Endothelial cell of umbilical vein (primary cell): ENCODE results near the gene AKR7A2. TPM values are rescaled to one million over a fixed set of nuclear protein-coding genes. Genes with fewer than 3 reads are reported as not detected.

ENCODE experiments used
- BruUV-seq: library from RNA; stranded (reverse); fragments of 400-500 nt; replicated peaks from 2 replicates; lab custom pipeline; 2021; lab: Mats Ljungman, UMichigan
- CTCF ChIA-PET: fragments of 300-600, 350-600 bp; sonication (Branson Sonifier 250); formaldehyde crosslinking; loops from one replicate; lab custom pipeline; 2021; ENCODE audit warnings: antibody characterized with exemption, inconsistent platforms; lab: Charles Lee
- POLR2A ChIA-PET: fragments of 300-600, 350-600 bp; sonication (Branson Sonifier 250); formaldehyde crosslinking; loops from one replicate; lab custom pipeline; 2021; ENCODE audit warnings: antibody characterized with exemption, inconsistent platforms; lab: Charles Lee
- DNase-seq: peaks from one replicate; pipeline ENCODE4 v3.0.0-alpha.2; 2011; ENCODE audit warnings: low read depth, low spot score
- FAIRE-seq: peaks from 2 replicates; lab custom pipeline; 2011; peaks lifted over from hg19 to GRCh38; lab: Jason Lieb, UNC
- H2AFZ ChIP-seq: 2 replicates; pipeline ENCODE4 v1.6.0; 2012; ENCODE audit warnings: low read depth, low read length, control low read depth, inconsistent platforms
- H3K27ac ChIP-seq: 2 replicates; pipeline ENCODE4 v1.5.1; 2011; ENCODE audit warnings: low read depth, mild to moderate bottlenecking, control low read depth, low read length, moderate library complexity; ENCODE audit not compliant: insufficient read depth
- H3K27me3 ChIP-seq, 2 experiments: 2 replicates each; pipeline versions ENCODE4 v1.6.0 to v1.6.1; 2011; ENCODE audit warnings: low read length in 2 of 2, mixed read lengths in 1 of 2; ENCODE audit not compliant: control insufficient read depth in 2 of 2, insufficient read depth in 2 of 2
- H3K36me3 ChIP-seq, 2 experiments: 2 replicates in 1 of 2; 3 replicates in 1 of 2; pipeline ENCODE4 v1.5.1; 2011; ENCODE audit warnings: low read length in 2 of 2, mild to moderate bottlenecking in 1 of 2, moderate library complexity in 1 of 2; ENCODE audit not compliant: control insufficient read depth in 2 of 2, insufficient read depth in 2 of 2; ENCODE audit errors: extremely low read depth in 1 of 2
- H3K4me1 ChIP-seq: 3 replicates; pipeline ENCODE4 v1.5.1; 2011; ENCODE audit warnings: mild to moderate bottlenecking, low read length; ENCODE audit not compliant: control insufficient read depth, insufficient read depth; ENCODE audit errors: extremely low read depth
- H3K4me2 ChIP-seq: 2 replicates; pipeline ENCODE4 v1.6.1; 2011; ENCODE audit warnings: low read length, control low read depth, mixed read lengths; ENCODE audit not compliant: insufficient read depth
- H3K4me3 ChIP-seq, 3 experiments: fragments of 200-600 bp in 1 of 3; sonication (generic), shearing (Covaris generic) in 1 of 3; replicated peaks in 1 of 3; 2 replicates each; pipeline ENCODE4 v1.5.1; 2011 to 2016; ENCODE audit warnings: control low read depth in 3 of 3, low read length in 3 of 3, mild to moderate bottlenecking in 2 of 3, inconsistent platforms in 1 of 3, low read depth in 1 of 3, moderate library complexity in 1 of 3; ENCODE audit not compliant: insufficient read depth in 1 of 3
- H3K79me2 ChIP-seq: 2 replicates; pipeline ENCODE4 v1.6.0; 2012; ENCODE audit warnings: low read length, inconsistent platforms; ENCODE audit not compliant: control insufficient read depth, insufficient read depth
- H3K9ac ChIP-seq: replicated peaks from 2 replicates; pipeline ENCODE3; 2011; ENCODE audit warnings: low read length, control low read depth; ENCODE audit not compliant: insufficient read depth; ENCODE audit errors: extremely low read depth
- H3K9me1 ChIP-seq: replicated peaks from 3 replicates; pipeline ENCODE4 v1.6.0; 2011; ENCODE audit warnings: mild to moderate bottlenecking, low read length; ENCODE audit not compliant: control insufficient read depth, insufficient read depth; ENCODE audit errors: extremely low read depth
- H3K9me3 ChIP-seq: replicated peaks from 2 replicates; pipeline ENCODE4 v1.5.1; 2012; ENCODE audit warnings: low read length, inconsistent platforms; ENCODE audit not compliant: control insufficient read depth, insufficient read depth
- H4K20me1 ChIP-seq: replicated peaks from 2 replicates; pipeline ENCODE3; 2011; ENCODE audit warnings: mild to moderate bottlenecking, low read length; ENCODE audit not compliant: control insufficient read depth, insufficient read depth; ENCODE audit errors: extremely low read depth
- EZH2 ChIP-seq: IDR thresholded peaks from 2 replicates; pipeline ENCODE4 v1.6.1; 2012; ENCODE audit warnings: borderline replicate concordance, low read depth, mild to moderate bottlenecking, moderate library complexity, low read length, inconsistent platforms; ENCODE audit not compliant: severe bottlenecking
- GATA2 ChIP-seq: IDR thresholded peaks from 2 replicates; pipeline ENCODE4 v1.7.0; 2011; ENCODE audit warnings: low read depth, mild to moderate bottlenecking, moderate library complexity, mixed read lengths, low read length; ENCODE audit not compliant: insufficient read length, insufficient read depth
- JUN ChIP-seq: IDR thresholded peaks from 2 replicates; pipeline ENCODE4 v1.6.1; 2011; ENCODE audit warnings: borderline replicate concordance, low read depth; ENCODE audit not compliant: insufficient read length, insufficient read depth
- MYC ChIP-seq: IDR thresholded peaks from one replicate; pipeline ENCODE4 v1.6.1; 2011; ENCODE audit warnings: mild to moderate bottlenecking, low read depth, low read length
- POLR2A ChIP-seq: IDR thresholded peaks from 2 replicates; pipeline ENCODE4 v1.6.1; 2012; ENCODE audit warnings: low read depth, mild to moderate bottlenecking, control low read depth, low read length
- POLR2AphosphoS5 ChIP-seq: IDR thresholded peaks from 2 replicates; pipeline ENCODE4 v1.6.1; 2012; ENCODE audit warnings: low read depth, mild to moderate bottlenecking, control low read depth, low read length, moderate library complexity; ENCODE audit not compliant: insufficient read depth
- dilution Hi-C: fragments of 300-500 bp; cut with MboI; formaldehyde crosslinking; loops from one replicate; pipeline ENCODE4 v1.15.0; 2019; ENCODE audit warnings: low sequenced_read_pairs; ENCODE audit not compliant: extremely low pct_ligation_motif_present
- intact Hi-C: fragments of 100-400 bp; cut with micrococcal nuclease; formaldehyde crosslinking; loops from one replicate; pipeline ENCODE4 v1.10.0; 2022
- polyA plus RNA-seq, 4 experiments: library from polyadenylated mRNA; depleted of rRNA in 3 of 4; stranded (reverse) in 3 of 4; unstranded in 1 of 4; fragments of >200 nt; gene quantifications; 2 replicates each; pipeline versions ENCODE4 v1.2.1 to v1.2.3, GENCODE V29; 2011 to 2012; ENCODE audit warnings: missing spikeins in 1 of 4
- total RNA-seq: library from RNA; stranded (reverse); gene quantifications from 2 replicates; pipeline ENCODE4 v1.2.3, GENCODE V29; 2021
- TF ChIP-seq, protein P1 (sequence below): IDR thresholded peaks from 2 replicates; pipeline ENCODE4 v1.6.1; 2011; ENCODE audit not compliant: insufficient read depth, insufficient read length
- TF ChIP-seq, protein P2 (sequence below), 2 donors: IDR thresholded peaks; 1 replicate in 1 of 2; 2 replicates in 1 of 2; pipeline ENCODE4 v1.5.1; 2011; ENCODE audit warnings: low read length in 2 of 2, mild to moderate bottlenecking in 2 of 2, moderate library complexity in 2 of 2, control low read depth in 1 of 2, inconsistent platforms in 1 of 2, low read depth in 1 of 2; ENCODE audit not compliant: insufficient read depth in 1 of 2; ENCODE audit errors: extremely low read depth in 1 of 2

AKR7A2 gene
- total and polyA plus RNA-seq, 2 donors (not counting 3 experiments of a cell fraction or from before 2014, with no cell fraction given), result 48.0 to 70.7 TPM

DNA sequence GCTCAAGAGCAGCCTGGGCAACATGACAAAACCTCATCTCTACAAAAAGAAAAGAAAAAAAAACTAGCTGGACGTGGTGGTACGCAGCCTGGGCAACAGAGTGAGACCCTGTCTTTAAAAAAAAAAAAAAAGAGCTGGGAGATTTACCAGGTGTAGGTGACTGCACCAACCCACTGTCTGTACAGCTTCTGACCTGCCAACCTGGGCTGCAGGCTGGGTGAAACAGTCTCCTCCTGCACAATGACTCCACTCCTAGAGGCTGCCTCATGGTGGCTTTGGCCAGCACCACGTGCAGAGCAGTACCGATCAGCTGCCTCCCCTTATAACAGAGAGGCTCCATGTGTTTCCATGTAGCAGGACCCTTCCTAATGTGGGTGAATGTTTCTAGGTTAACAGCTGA is 56.7 kb downstream of the AKR7A2 start:
- BruUV-seq, result no TSS peak
- no peaks in the 10 kb centered on the region for H3K9me3 ChIP-seq
- no peaks in the 10 kb centered on the region for H3K27me3 ChIP-seq
- H3K9me1 ChIP-seq, result no peaks in the 10 kb centered on the region
- no peak overlapping the region for H3K27ac ChIP-seq
- peaks cover 16% of the 10 kb centered on the region for H3K4me1 ChIP-seq
- peak; percentile 8 for FAIRE-seq
- no peak for TF ChIP-seq EZH2
- TF ChIP-seq, protein P1, sequence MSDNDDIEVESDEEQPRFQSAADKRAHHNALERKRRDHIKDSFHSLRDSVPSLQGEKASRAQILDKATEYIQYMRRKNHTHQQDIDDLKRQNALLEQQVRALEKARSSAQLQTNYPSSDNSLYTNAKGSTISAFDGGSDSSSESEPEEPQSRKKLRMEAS, result no peak
- TF ChIP-seq, protein P2, sequence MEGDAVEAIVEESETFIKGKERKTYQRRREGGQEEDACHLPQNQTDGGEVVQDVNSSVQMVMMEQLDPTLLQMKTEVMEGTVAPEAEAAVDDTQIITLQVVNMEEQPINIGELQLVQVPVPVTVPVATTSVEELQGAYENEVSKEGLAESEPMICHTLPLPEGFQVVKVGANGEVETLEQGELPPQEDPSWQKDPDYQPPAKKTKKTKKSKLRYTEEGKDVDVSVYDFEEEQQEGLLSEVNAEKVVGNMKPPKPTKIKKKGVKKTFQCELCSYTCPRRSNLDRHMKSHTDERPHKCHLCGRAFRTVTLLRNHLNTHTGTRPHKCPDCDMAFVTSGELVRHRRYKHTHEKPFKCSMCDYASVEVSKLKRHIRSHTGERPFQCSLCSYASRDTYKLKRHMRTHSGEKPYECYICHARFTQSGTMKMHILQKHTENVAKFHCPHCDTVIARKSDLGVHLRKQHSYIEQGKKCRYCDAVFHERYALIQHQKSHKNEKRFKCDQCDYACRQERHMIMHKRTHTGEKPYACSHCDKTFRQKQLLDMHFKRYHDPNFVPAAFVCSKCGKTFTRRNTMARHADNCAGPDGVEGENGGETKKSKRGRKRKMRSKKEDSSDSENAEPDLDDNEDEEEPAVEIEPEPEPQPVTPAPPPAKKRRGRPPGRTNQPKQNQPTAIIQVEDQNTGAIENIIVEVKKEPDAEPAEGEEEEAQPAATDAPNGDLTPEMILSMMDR (IDR thresholded peaks at IDR 0.05; ENCODE audit: extremely low read depth in 1 of 2, insufficient read depth in 1 of 2, low read depth in 1 of 2, low read length in 2 of 2), result no peak
- no peak for TF ChIP-seq MYC
- no peak for TF ChIP-seq POLR2A
- no peak for TF ChIP-seq GATA2
- TF ChIP-seq JUN, result no peak
- TF ChIP-seq POLR2AphosphoS5, result no peak
- H3K4me2 ChIP-seq, result no peak overlapping the region
- dilution Hi-C loops (no loop called here), intact Hi-C loops (loop anchor here (10.0 kb wide), 1 partner anchor 340 kb away; a partner anchor contains a TSS)
- H3K36me3 ChIP-seq, result peaks cover 13 to 27% of the 10 kb centered on the region in 2 experiments
- H3K4me3 ChIP-seq, result no peak overlapping the region
- no peaks in the 10 kb centered on the region for H4K20me1 ChIP-seq
- POLR2A ChIA-PET, result no interaction called here
- CTCF ChIA-PET, result interaction anchor here (0.7 to 1.6 kb wide), 2 partner anchors 15 to 399 kb away, joined by 3 to 8 read pairs; no protein-coding TSS in a partner anchor
- H2AFZ ChIP-seq, result no peak overlapping the region
- no peak for DNase-seq
- H3K79me2 ChIP-seq, result peaks cover 50% of the 10 kb centered on the region
- no peak overlapping the region for H3K9ac ChIP-seq
